Motor neuron (in vitro differentiated cells): ENCODE results near the gene SMIM13. TPM values are rescaled to one million over a fixed set of nuclear protein-coding genes. Genes with fewer than 3 reads are reported as not detected.
A peak's percentile ranks its signal among the peaks of the same experiment; 100 is the strongest.

Source experiments
- ATAC-seq, 8 experiments: fragments of 200-7000 bp; cut with Tn5 transposase; replicated peaks in 6 of 8; 2 replicates each; pipeline ENCODE4 v1.8.0; 2021; ENCODE audit warnings: mild to moderate bottlenecking in 8 of 8, moderate library complexity in 8 of 8
- H3K27ac ChIP-seq, 2 donors: fragments of 250-450 bp; sonication (Bioruptor Pico); 2 replicates each; pipeline ENCODE4 v1.9.0; 2021; ENCODE audit warnings: antibody characterized with exemption in 2 of 2, mild to moderate bottlenecking in 2 of 2, moderate library complexity in 1 of 2
- H3K4me1 ChIP-seq, 2 donors: fragments of 250-450 bp; sonication (Bioruptor Pico); replicated peaks in 1 of 2; 2 replicates each; pipeline ENCODE4 v1.6.1; 2021; ENCODE audit warnings: antibody characterized with exemption in 2 of 2, mild to moderate bottlenecking in 2 of 2, moderate library complexity in 1 of 2
- H3K4me3 ChIP-seq, 5 donors: fragments of 250-450 bp; sonication (Bioruptor Pico); 2 replicates each; pipeline ENCODE4 v1.9.0; 2021; ENCODE audit warnings: antibody characterized with exemption in 5 of 5, mild to moderate bottlenecking in 5 of 5, moderate library complexity in 4 of 5
- WGBS, 10 experiments: fragments of 450-650 bp; shearing (Covaris generic); methylation state at CpG; one replicate each; pipeline ENCODE4 v1.0.0; 2022; 5-methylcytosine and 5-hydroxymethylcytosine counted together
- in situ Hi-C, 9 experiments: fragments of 400-800 bp; cut with MboI; loops; one replicate each; pipeline ENCODE4 v1.15.0; 2021; ENCODE audit warnings: low sequenced_read_pairs in 9 of 9, low pct_unique_long_range_greater_than_20kb in 2 of 9; ENCODE audit not compliant: unreplicated experiment in 9 of 9
- total RNA-seq, 8 experiments: library from RNA; unstranded; fragments of 300-600 nt; gene quantifications; 2 replicates each; pipeline versions ENCODE4 v1.2.3 to v1.2.4, GENCODE V29; 2022

The SMIM13 gene
- total RNA-seq, 8 experiments from 2014 or later: 10.7 to 32.4 (median 19.5) TPM

DNA sequence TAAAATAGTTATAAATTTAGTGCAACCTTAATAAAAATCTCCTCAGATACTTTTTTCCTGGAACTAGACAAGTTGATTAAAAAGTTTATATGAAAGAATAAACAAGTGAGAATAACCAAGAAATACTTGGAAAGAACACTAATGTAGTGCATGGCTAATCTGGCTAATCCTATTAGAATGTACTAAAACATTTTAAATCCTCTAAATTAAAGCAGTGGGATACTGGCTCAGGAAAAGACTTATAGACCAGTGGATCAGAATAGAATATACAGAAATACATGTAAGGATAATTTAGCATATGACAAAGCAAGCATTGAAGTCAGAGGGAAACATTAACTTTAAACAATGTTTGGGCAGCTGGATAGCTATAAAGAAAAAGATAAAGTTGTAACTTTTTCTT lies 58.9 kb downstream of the SMIM13 start:
- Histone ChIP-seq H3K4me1 (no peaks in the 10 kb centered on the region), H3K27ac (no peak overlapping the region), H3K4me3 (no peak overlapping the region)
- in situ Hi-C loops: loop anchor here in 5 of 9 experiments (10.0 to 25.0 kb wide), 2 partner anchors 335 to 342 kb away; no protein-coding TSS in a partner anchor
- no peak for ATAC-seq

- Histone ChIP-seq H3K4me1 (no peaks in the 10 kb centered on the region), H3K27ac (no peak overlapping the region), H3K4me3 (no peak overlapping the region)
- ATAC-seq: no peak
- in situ Hi-C loops: loop anchor here in 5 of 9 experiments (10.0 to 25.0 kb wide), 2 partner anchors 334 to 341 kb away; no protein-coding TSS in a partner anchor
- 40 to 100% (median 98%) methylated on average over 1 to 6 of the region's 6 CpGs for WGBS, 10 experiments
Measured at GRCh38 chr6:11153447-11153846, 59.8 kb downstream of the SMIM13 start.

- in situ Hi-C loops: loop anchor here in 5 of 9 experiments (10.0 to 25.0 kb wide), 2 partner anchors 332 to 339 kb away; no protein-coding TSS in a partner anchor
- Histone ChIP-seq H3K27ac (no peak overlapping the region), H3K4me3 (no peak overlapping the region), H3K4me1 (no peaks in the 10 kb centered on the region)
- ATAC-seq: no peak
Measured at GRCh38 chr6:11155589-11155988, 62.0 kb downstream of the SMIM13 start.

DNA sequence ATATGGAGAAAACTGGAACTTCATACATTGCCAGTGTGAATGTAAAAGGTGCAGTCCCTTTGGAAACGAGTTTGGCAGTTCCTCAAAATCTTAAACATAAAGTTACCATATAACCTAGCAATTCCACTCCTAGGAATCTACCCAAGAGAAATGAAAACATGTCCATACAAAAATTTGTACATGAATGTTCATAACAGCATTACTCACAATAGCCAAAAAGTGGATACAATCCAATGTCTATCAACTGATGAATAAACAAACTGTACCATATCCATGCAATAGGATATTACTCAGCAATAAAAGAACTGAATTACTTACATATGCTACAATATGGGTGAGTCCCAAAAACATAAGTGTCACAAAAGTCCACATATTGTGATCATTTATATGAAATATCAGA lies 66.6 kb downstream of the SMIM13 start:
- no peak for ATAC-seq
- Histone ChIP-seq H3K4me1 (peaks cover 9 to 10% of the 10 kb centered on the region in 2 donors), H3K4me3 (no peak overlapping the region), H3K27ac (no peak overlapping the region)
- 25 to 100% (median 84%) methylated on average over 1 of the region's 1 CpG; no CpG with 5 or more reads in 2 of the 10 experiments for WGBS, 10 experiments
- in situ Hi-C loops: loop anchor here in 2 of 9 experiments (25.0 kb wide), 1 partner anchor 327 kb away; no protein-coding TSS in a partner anchor

DNA sequence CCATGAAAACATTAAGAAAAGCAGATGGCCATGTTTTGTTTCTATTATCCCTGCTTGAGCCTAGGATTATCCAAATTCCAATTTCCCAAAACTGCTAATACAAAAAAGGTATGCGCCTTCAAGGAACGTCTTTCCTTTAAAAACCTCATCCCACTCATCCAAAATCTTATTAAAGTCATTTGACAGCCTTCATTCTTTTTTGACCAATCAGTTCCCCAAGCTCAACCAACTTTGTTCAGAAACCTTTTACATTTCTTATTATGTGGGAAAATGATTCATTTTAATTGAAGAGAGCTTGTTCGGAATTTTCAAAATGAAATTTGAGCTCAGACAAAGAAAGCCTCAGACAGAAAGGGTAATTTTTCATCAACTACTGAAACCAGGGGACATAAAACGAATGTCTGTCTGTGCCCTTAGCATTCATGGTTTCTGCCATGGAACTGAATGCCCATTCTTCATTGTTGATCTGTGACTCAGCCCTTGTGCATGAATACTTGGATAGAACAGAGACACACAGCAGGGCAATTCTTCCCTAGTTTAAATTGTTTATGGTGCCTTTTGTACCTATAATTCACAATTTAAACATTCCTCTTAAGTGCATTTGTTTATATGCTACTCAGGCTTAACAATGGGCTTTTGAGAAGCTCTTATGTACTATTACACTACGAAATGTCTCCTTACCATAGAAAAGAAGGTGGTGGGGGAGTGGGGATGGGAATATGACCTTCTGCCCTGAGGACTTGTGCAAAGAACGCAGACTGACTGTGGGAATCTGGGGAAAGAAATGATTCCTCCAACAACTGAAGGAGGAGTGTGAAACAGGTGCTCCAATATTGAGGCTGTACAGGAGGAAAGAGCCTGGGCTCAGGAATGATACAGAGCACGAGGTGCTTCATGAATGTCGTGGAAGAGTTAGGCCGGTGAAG lies 67.7 kb downstream of the SMIM13 start:
- WGBS, 10 experiments: 20 to 91% (median 55%) methylated on average over 1 to 9 of the region's 9 CpGs
- Histone ChIP-seq H3K4me3 (no peak overlapping the region), H3K27ac (no peak overlapping the region), H3K4me1 (peaks cover 9 to 10% of the 10 kb centered on the region in 2 donors)
- in situ Hi-C loops: loop anchor here in 2 of 9 experiments (25.0 kb wide), 1 partner anchor 326 kb away; no protein-coding TSS in a partner anchor
- ATAC-seq: peak in 6 of 8 experiments; percentile 37 to 96 (median 72)

GRCh38 chr6:11162262-11162661 lies 68.6 kb downstream of the SMIM13 start:
- no peak overlapping the region for H3K4me3 ChIP-seq
- 80 to 92% (median 82%) methylated on average over 1 to 3 of the region's 3 CpGs; no CpG with 5 or more reads in 4 of the 10 experiments for WGBS, 10 experiments
- peaks cover 9 to 10% of the 10 kb centered on the region in 2 donors for H3K4me1 ChIP-seq
- in situ Hi-C loops: loop anchor here in 2 of 9 experiments (25.0 kb wide), 1 partner anchor 325 kb away; no protein-coding TSS in a partner anchor
- ATAC-seq: no peak
- H3K27ac ChIP-seq: no peak overlapping the region

GRCh38 chr6:11163932-11164331 lies 70.3 kb downstream of the SMIM13 start:
- Histone ChIP-seq H3K27ac (no peak overlapping the region), H3K4me3 (no peak overlapping the region), H3K4me1 (peaks cover 9 to 12% of the 10 kb centered on the region in 2 donors)
- in situ Hi-C loops: loop anchor here in 2 of 9 experiments (25.0 kb wide), 1 partner anchor 323 kb away; no protein-coding TSS in a partner anchor
- WGBS, 10 experiments: 86 to 100% (median 100%) methylated on average over 2 of the region's 2 CpGs; no CpG with 5 or more reads in 3 of the 10 experiments
- no peak for ATAC-seq

GRCh38 chr6:11164717-11165646 lies 71.3 kb downstream of the SMIM13 start:
- Histone ChIP-seq H3K27ac (no peak overlapping the region), H3K4me3 (no peak overlapping the region), H3K4me1 (peaks cover 9 to 12% of the 10 kb centered on the region in 2 donors)
- in situ Hi-C loops: loop anchor here in 2 of 9 experiments (25.0 kb wide), 1 partner anchor 322 kb away; no protein-coding TSS in a partner anchor
- WGBS, 10 experiments: 72 to 100% (median 85%) methylated on average over 1 to 13 of the region's 20 CpGs; no CpG with 5 or more reads in 2 of the 10 experiments
- no peak for ATAC-seq

GRCh38 chr6:11166948-11167347 lies 73.3 kb downstream of the SMIM13 start:
- H3K4me1 ChIP-seq: peaks cover 0 to 3% of the 10 kb centered on the region in 2 donors
- no peak overlapping the region for H3K4me3 ChIP-seq
- ATAC-seq: no peak
- in situ Hi-C loops: loop anchor here in 2 of 9 experiments (25.0 kb wide), 1 partner anchor 320 kb away; no protein-coding TSS in a partner anchor
- WGBS, 10 experiments: 50 to 100% (median 80%) methylated on average over 1 to 2 of the region's 4 CpGs; no CpG with 5 or more reads in 4 of the 10 experiments
- no peak overlapping the region for H3K27ac ChIP-seq

GRCh38 chr6:11168091-11168635 lies 74.5 kb downstream of the SMIM13 start:
- Histone ChIP-seq H3K4me1 (peaks cover 5 to 12% of the 10 kb centered on the region in 2 donors), H3K27ac (no peak overlapping the region), H3K4me3 (no peak overlapping the region)
- ATAC-seq: no peak
- WGBS, 10 experiments: 30 to 100% (median 85%) methylated on average over 2 to 7 of the region's 7 CpGs; no CpG with 5 or more reads in 1 of the 10 experiments
- in situ Hi-C loops: loop anchor here in 2 of 9 experiments (25.0 kb wide), 1 partner anchor 319 kb away; no protein-coding TSS in a partner anchor

GRCh38 chr6:11171952-11172351 lies 78.3 kb downstream of the SMIM13 start:
- ATAC-seq: no peak
- Histone ChIP-seq H3K4me1 (peaks cover 10 to 16% of the 10 kb centered on the region in 2 donors), H3K27ac (no peak overlapping the region), H3K4me3 (no peak overlapping the region)
- WGBS, 10 experiments: 80 to 100% (median 100%) methylated on average over 1 to 8 of the region's 13 CpGs; no CpG with 5 or more reads in 1 of the 10 experiments
- in situ Hi-C loops: loop anchor here in 2 of 9 experiments (25.0 kb wide), 1 partner anchor 315 kb away; no protein-coding TSS in a partner anchor
